ENCODE measurements around the gene ABCB6. TPM values are rescaled to one million over a fixed set of nuclear protein-coding genes. Genes with fewer than 3 reads are reported as not detected.

Gene ABCB6
- total and polyA plus RNA-seq, 9 donors, result 28.4 to 42.0 (median 33.2) TPM

Other genes with a start within 250 kb of the ABCB6 start
- not detected for gene FEV, start 233.8 kb downstream of the ABCB6 start, total RNA-seq
- gene FEV, start 233.8 kb downstream of the ABCB6 start, polyA plus RNA-seq (ENCODE audit: insufficient read depth in 1 of 8, insufficient read length in 8 of 8, low replicate concordance in 1 of 8), result under 1 TPM in 5 of 8 donors, not detected in 3; 0.08 to 0.62 (median 0.40) TPM
- gene CRYBA2, start 225.5 kb downstream of the ABCB6 start, total RNA-seq, result not detected
- not detected for gene CRYBA2, start 225.5 kb downstream of the ABCB6 start, polyA plus RNA-seq (ENCODE audit: insufficient read depth in 1 of 8, insufficient read length in 8 of 8, low replicate concordance in 1 of 8)
- gene CFAP65, start 177.4 kb downstream of the ABCB6 start, total RNA-seq, result not detected
- under 1 TPM in 2 of 8 donors, not detected in 6; 0.05 to 0.54 TPM for gene CFAP65, start 177.4 kb downstream of the ABCB6 start, polyA plus RNA-seq (ENCODE audit: insufficient read depth in 1 of 8, insufficient read length in 8 of 8, low replicate concordance in 1 of 8)
- gene IHH, start 158.0 kb downstream of the ABCB6 start, total RNA-seq, result 0.04 TPM
- gene IHH, start 158.0 kb downstream of the ABCB6 start, polyA plus RNA-seq (ENCODE audit: insufficient read depth in 1 of 8, insufficient read length in 8 of 8, low replicate concordance in 1 of 8), result 1 to 10 TPM in 1 of 8 donors, under 1 TPM in 4, not detected in 3; 0.05 to 3.2 (median 0.19) TPM
- 14.1 TPM for gene NHEJ1, start 58.1 kb downstream of the ABCB6 start, total RNA-seq
- 10 to 100 TPM; 11.4 to 18.5 (median 13.6) TPM for gene NHEJ1, start 58.1 kb downstream of the ABCB6 start, polyA plus RNA-seq (ENCODE audit: insufficient read depth in 1 of 8, insufficient read length in 8 of 8, low replicate concordance in 1 of 8)
- gene SLC23A3, start 48.9 kb downstream of the ABCB6 start, total RNA-seq, result 1.5 TPM
- 1 to 10 TPM in 3 of 8 donors, under 1 TPM in 5; 0.59 to 1.7 (median 0.95) TPM for gene SLC23A3, start 48.9 kb downstream of the ABCB6 start, polyA plus RNA-seq (ENCODE audit: insufficient read depth in 1 of 8, insufficient read length in 8 of 8, low replicate concordance in 1 of 8)
- gene CNPPD1, start 42.0 kb downstream of the ABCB6 start, total RNA-seq, result 23.4 TPM
- 10 to 100 TPM; 32.5 to 40.8 (median 37.1) TPM for gene CNPPD1, start 42.0 kb downstream of the ABCB6 start, polyA plus RNA-seq (ENCODE audit: insufficient read depth in 1 of 8, insufficient read length in 8 of 8, low replicate concordance in 1 of 8)
- gene RETREG2, start 40.7 kb downstream of the ABCB6 start, total RNA-seq, result 28.9 TPM
- 10 to 100 TPM; 37.6 to 57.7 (median 47.0) TPM for gene RETREG2, start 40.7 kb downstream of the ABCB6 start, polyA plus RNA-seq (ENCODE audit: insufficient read depth in 1 of 8, insufficient read length in 8 of 8, low replicate concordance in 1 of 8)
- 26.6 TPM for gene ZFAND2B, start 12.2 kb downstream of the ABCB6 start, total RNA-seq
- gene ZFAND2B, start 12.2 kb downstream of the ABCB6 start, polyA plus RNA-seq (ENCODE audit: insufficient read depth in 1 of 8, insufficient read length in 8 of 8, low replicate concordance in 1 of 8), result 10 to 100 TPM; 18.8 to 31.9 (median 22.8) TPM
- gene ATG9A, start 10.7 kb upstream of the ABCB6 start, total RNA-seq, result 13.7 TPM
- 10 to 100 TPM; 27.6 to 35.1 (median 32.3) TPM for gene ATG9A, start 10.7 kb upstream of the ABCB6 start, polyA plus RNA-seq (ENCODE audit: insufficient read depth in 1 of 8, insufficient read length in 8 of 8, low replicate concordance in 1 of 8)
- 21.5 TPM for gene ANKZF1, start 10.8 kb upstream of the ABCB6 start, total RNA-seq
- 10 to 100 TPM; 16.3 to 32.0 (median 23.6) TPM for gene ANKZF1, start 10.8 kb upstream of the ABCB6 start, polyA plus RNA-seq (ENCODE audit: insufficient read depth in 1 of 8, insufficient read length in 8 of 8, low replicate concordance in 1 of 8)
- gene GLB1L, start 26.5 kb upstream of the ABCB6 start, total RNA-seq, result 6.6 TPM
- gene GLB1L, start 26.5 kb upstream of the ABCB6 start, polyA plus RNA-seq (ENCODE audit: insufficient read depth in 1 of 8, insufficient read length in 8 of 8, low replicate concordance in 1 of 8), result 1 to 10 TPM; 3.3 to 9.9 (median 5.7) TPM
- gene STK16, start 26.5 kb upstream of the ABCB6 start, total RNA-seq, result 12.5 TPM
- 10 to 100 TPM; 15.1 to 23.1 (median 19.6) TPM for gene STK16, start 26.5 kb upstream of the ABCB6 start, polyA plus RNA-seq (ENCODE audit: insufficient read depth in 1 of 8, insufficient read length in 8 of 8, low replicate concordance in 1 of 8)
- 0.04 TPM for gene TUBA4B, start 34.3 kb upstream of the ABCB6 start, total RNA-seq
- under 1 TPM in 6 of 8 donors, not detected in 2; 0.13 to 0.56 (median 0.18) TPM for gene TUBA4B, start 34.3 kb upstream of the ABCB6 start, polyA plus RNA-seq (ENCODE audit: insufficient read depth in 1 of 8, insufficient read length in 8 of 8, low replicate concordance in 1 of 8)
- gene TUBA4A, start 35.0 kb upstream of the ABCB6 start, total RNA-seq, result 36.2 TPM
- 100 to 1,000 TPM in 4 of 8 donors, 10 to 100 TPM in 4; 77.1 to 160 (median 107) TPM for gene TUBA4A, start 35.0 kb upstream of the ABCB6 start, polyA plus RNA-seq (ENCODE audit: insufficient read depth in 1 of 8, insufficient read length in 8 of 8, low replicate concordance in 1 of 8)
- 52.6 TPM for gene DNAJB2, start 60.4 kb upstream of the ABCB6 start, total RNA-seq
- gene DNAJB2, start 60.4 kb upstream of the ABCB6 start, polyA plus RNA-seq (ENCODE audit: insufficient read depth in 1 of 8, insufficient read length in 8 of 8, low replicate concordance in 1 of 8), result 10 to 100 TPM; 77.8 to 93.2 (median 85.9) TPM
- 0.09 TPM for gene PTPRN, start 90.4 kb upstream of the ABCB6 start, total RNA-seq
- gene PTPRN, start 90.4 kb upstream of the ABCB6 start, polyA plus RNA-seq (ENCODE audit: insufficient read depth in 1 of 8, insufficient read length in 8 of 8, low replicate concordance in 1 of 8), result 1 to 10 TPM in 1 of 8 donors, under 1 TPM in 7; 0.09 to 1.0 (median 0.38) TPM
- not detected for gene RESP18, start 113.8 kb upstream of the ABCB6 start, total RNA-seq
- not detected for gene RESP18, start 113.8 kb upstream of the ABCB6 start, polyA plus RNA-seq (ENCODE audit: insufficient read depth in 1 of 8, insufficient read length in 8 of 8, low replicate concordance in 1 of 8)
- gene DNPEP, start 169.0 kb upstream of the ABCB6 start, total RNA-seq, result 24.5 TPM
- gene DNPEP, start 169.0 kb upstream of the ABCB6 start, polyA plus RNA-seq (ENCODE audit: insufficient read depth in 1 of 8, insufficient read length in 8 of 8, low replicate concordance in 1 of 8), result 10 to 100 TPM; 28.6 to 48.5 (median 39.7) TPM
- gene DES, start 199.4 kb upstream of the ABCB6 start, total RNA-seq, result 2,854 TPM
- 1,000 to 10,000 TPM; 2,139 to 4,335 (median 3,881) TPM for gene DES, start 199.4 kb upstream of the ABCB6 start, polyA plus RNA-seq (ENCODE audit: insufficient read depth in 1 of 8, insufficient read length in 8 of 8, low replicate concordance in 1 of 8)
- 176 TPM for gene SPEG, start 215.9 kb upstream of the ABCB6 start, total RNA-seq
- 100 to 1,000 TPM in 5 of 8 donors, 10 to 100 TPM in 3; 66.5 to 177 (median 143) TPM for gene SPEG, start 215.9 kb upstream of the ABCB6 start, polyA plus RNA-seq (ENCODE audit: insufficient read depth in 1 of 8, insufficient read length in 8 of 8, low replicate concordance in 1 of 8)

Measured in muscle of leg (tissue), 9 donors.